T-helper 1 cell treated with Interleukin-12 subunit alpha and Interleukin-12 subunit beta and Interleukin-4 antibody, amounts not matched to agents 30 μg/mL and 1 μg/mL, for 36 hours (primary cell): ENCODE data around the gene GART.
A peak's percentile ranks its signal among the peaks of the same experiment; 100 is the strongest.

ENCODE experiments used
- H3K27ac Mint-ChIP-seq: one replicate; pipeline ENCODE4 v1.8.0; 2021; ENCODE audit warnings: mild to moderate bottlenecking, mixed read lengths
- H3K27me3 Mint-ChIP-seq: one replicate; pipeline ENCODE4 v1.8.0; 2021; ENCODE audit warnings: low read depth, mixed read lengths
- H3K36me3 Mint-ChIP-seq: one replicate; pipeline ENCODE4 v1.8.0; 2021; ENCODE audit warnings: low read depth, mixed read lengths
- H3K4me1 Mint-ChIP-seq: one replicate; pipeline ENCODE4 v1.8.0; 2021; ENCODE audit warnings: low read depth, mixed read lengths
- H3K4me3 Mint-ChIP-seq: one replicate; pipeline ENCODE4 v1.8.0; 2021; ENCODE audit warnings: mild to moderate bottlenecking, moderate library complexity, mixed read lengths
- H3K9me3 Mint-ChIP-seq: one replicate; pipeline ENCODE4 v1.8.0; 2021; ENCODE audit warnings: mixed read lengths

Gene GART

GRCh38 chr21:33544451-33545195 lies 2.7 kb upstream of the GART start:
- H3K4me1 Mint-ChIP-seq: peaks cover 26% of the 10 kb centered on the region
- no peaks in the 10 kb centered on the region for H3K27me3 Mint-ChIP-seq
- H3K36me3 Mint-ChIP-seq: peaks cover 17% of the 10 kb centered on the region
- H3K4me3 Mint-ChIP-seq: peak overlapping the region; percentile 89
- H3K9me3 Mint-ChIP-seq: no peaks in the 10 kb centered on the region
- peak overlapping the region; percentile 97 for H3K27ac Mint-ChIP-seq

GRCh38 chr21:33543505-33544129 lies 1.7 kb upstream of the GART start:
- no peaks in the 10 kb centered on the region for H3K27me3 Mint-ChIP-seq
- H3K4me3 Mint-ChIP-seq: peak overlapping the region; percentile 89
- peaks cover 14% of the 10 kb centered on the region for H3K36me3 Mint-ChIP-seq

GRCh38 chr21:33542640-33543504 lies 955 bp upstream of the GART start, which contains the start of gene SON:
SON (plus strand) TSS chr21:33543038; CDS start chr21:33543093, 55 bp downstream.
- Mint-ChIP-seq H3K9me3 (no peaks in the 10 kb centered on the region), H3K36me3 (peaks cover 14% of the 10 kb centered on the region), H3K27ac (peak within 1 kb of the TSS; percentile 97), H3K27me3 (no peaks in the 10 kb centered on the region), H3K4me3 (peak within 1 kb of the TSS; percentile 89), H3K4me1 (peaks cover 26% of the 10 kb centered on the region)

More at GRCh38 chr21:33543505-33544129, 1.7 kb upstream of the GART start:
- Mint-ChIP-seq H3K4me1 (peaks cover 26% of the 10 kb centered on the region), H3K27ac (peak overlapping the region; percentile 97), H3K9me3 (no peaks in the 10 kb centered on the region)

- Mint-ChIP-seq H3K4me3 (peak overlapping the region; percentile 89), H3K4me1 (peaks cover 30% of the 10 kb centered on the region), H3K27ac (peak overlapping the region; percentile 97), H3K9me3 (peaks cover 5% of the 10 kb centered on the region), H3K36me3 (peaks cover 24% of the 10 kb centered on the region), H3K27me3 (no peaks in the 10 kb centered on the region)
These were observed 709 bp downstream of the GART start for GRCh38 chr21:33541105-33541711.

GRCh38 chr21:33540711-33541104 lies 1.2 kb downstream of the GART start:
- Mint-ChIP-seq H3K36me3 (peaks cover 24% of the 10 kb centered on the region), H3K27me3 (no peaks in the 10 kb centered on the region), H3K4me3 (peak overlapping the region; percentile 89), H3K4me1 (peaks cover 28% of the 10 kb centered on the region), H3K27ac (peak overlapping the region; percentile 77), H3K9me3 (peaks cover 5% of the 10 kb centered on the region)

- Mint-ChIP-seq H3K36me3 (peaks cover 25% of the 10 kb centered on the region), H3K27me3 (no peaks in the 10 kb centered on the region), H3K4me1 (peaks cover 25% of the 10 kb centered on the region), H3K4me3 (no peak overlapping the region), H3K9me3 (peaks cover 5% of the 10 kb centered on the region), H3K27ac (no peak overlapping the region)
These were observed 2.3 kb downstream of the GART start for GRCh38 chr21:33539616-33540015.

- H3K4me3 Mint-ChIP-seq: no peak overlapping the region
- H3K36me3 Mint-ChIP-seq: peaks cover 32% of the 10 kb centered on the region
These were observed 4.7 kb downstream of the GART start for GRCh38 chr21:33537212-33537611.

GRCh38 chr21:33531007-33531406 lies 10.9 kb downstream of the GART start:
- Mint-ChIP-seq H3K27me3 (no peaks in the 10 kb centered on the region), H3K9me3 (no peaks in the 10 kb centered on the region), H3K36me3 (peaks cover 49% of the 10 kb centered on the region), H3K4me1 (no peaks in the 10 kb centered on the region), H3K27ac (no peak overlapping the region), H3K4me3 (no peak overlapping the region)

More at GRCh38 chr21:33537212-33537611, 4.7 kb downstream of the GART start:
- H3K27ac Mint-ChIP-seq: peak overlapping the region; percentile 4
- peaks cover 16% of the 10 kb centered on the region for H3K4me1 Mint-ChIP-seq
- H3K27me3 Mint-ChIP-seq: no peaks in the 10 kb centered on the region
- H3K9me3 Mint-ChIP-seq: peaks cover 5% of the 10 kb centered on the region

GRCh38 chr21:33522953-33523349 lies 19.0 kb downstream of the GART start:
- H3K36me3 Mint-ChIP-seq: peaks cover 34% of the 10 kb centered on the region
- no peaks in the 10 kb centered on the region for H3K4me1 Mint-ChIP-seq
- H3K9me3 Mint-ChIP-seq: no peaks in the 10 kb centered on the region
- no peak overlapping the region for H3K27ac Mint-ChIP-seq
- no peaks in the 10 kb centered on the region for H3K27me3 Mint-ChIP-seq
- H3K4me3 Mint-ChIP-seq: no peak overlapping the region

GRCh38 chr21:33522297-33522952 lies 19.5 kb downstream of the GART start:
- Mint-ChIP-seq H3K4me3 (no peak overlapping the region), H3K36me3 (peaks cover 31% of the 10 kb centered on the region), H3K27ac (no peak overlapping the region), H3K9me3 (no peaks in the 10 kb centered on the region), H3K4me1 (no peaks in the 10 kb centered on the region), H3K27me3 (no peaks in the 10 kb centered on the region)

GRCh38 chr21:33518899-33519298 lies 23.0 kb downstream of the GART start:
- Mint-ChIP-seq H3K27ac (no peak overlapping the region), H3K36me3 (peaks cover 45% of the 10 kb centered on the region), H3K4me3 (no peak overlapping the region), H3K4me1 (peaks cover 14% of the 10 kb centered on the region), H3K27me3 (no peaks in the 10 kb centered on the region), H3K9me3 (no peaks in the 10 kb centered on the region)

- H3K27ac Mint-ChIP-seq: peak overlapping the region; percentile 58
- no peaks in the 10 kb centered on the region for H3K27me3 Mint-ChIP-seq
- peaks cover 17% of the 10 kb centered on the region for H3K4me1 Mint-ChIP-seq
- no peaks in the 10 kb centered on the region for H3K9me3 Mint-ChIP-seq
- peaks cover 48% of the 10 kb centered on the region for H3K36me3 Mint-ChIP-seq
- no peak overlapping the region for H3K4me3 Mint-ChIP-seq
These were observed 27.7 kb downstream of the GART start for GRCh38 chr21:33514229-33514628.

- Mint-ChIP-seq H3K4me3 (no peak overlapping the region), H3K27ac (no peak overlapping the region), H3K4me1 (peaks cover 17% of the 10 kb centered on the region), H3K9me3 (no peaks in the 10 kb centered on the region), H3K36me3 (peaks cover 49% of the 10 kb centered on the region), H3K27me3 (no peaks in the 10 kb centered on the region)
These were observed 29.4 kb downstream of the GART start for GRCh38 chr21:33512481-33512880.

GRCh38 chr21:33511639-33512038 lies 30.3 kb downstream of the GART start:
- H3K36me3 Mint-ChIP-seq: peaks cover 47% of the 10 kb centered on the region
- no peak overlapping the region for H3K27ac Mint-ChIP-seq
- no peaks in the 10 kb centered on the region for H3K27me3 Mint-ChIP-seq

More at GRCh38 chr21:33511639-33512038, 30.3 kb downstream of the GART start:
- peaks cover 4% of the 10 kb centered on the region for H3K9me3 Mint-ChIP-seq
- no peak overlapping the region for H3K4me3 Mint-ChIP-seq
- H3K4me1 Mint-ChIP-seq: peaks cover 17% of the 10 kb centered on the region
